IPS-NIHi11 (cell line): ENCODE data around the gene ITIH1.
A peak's percentile ranks its signal among the peaks of the same experiment; 100 is the strongest.

Experiments
- DNase-seq: peaks from one replicate; pipeline ENCODE4 v3.0.0; 2012; ENCODE audit warnings: mixed read lengths, low spot score

The ITIH1 gene

DNA sequence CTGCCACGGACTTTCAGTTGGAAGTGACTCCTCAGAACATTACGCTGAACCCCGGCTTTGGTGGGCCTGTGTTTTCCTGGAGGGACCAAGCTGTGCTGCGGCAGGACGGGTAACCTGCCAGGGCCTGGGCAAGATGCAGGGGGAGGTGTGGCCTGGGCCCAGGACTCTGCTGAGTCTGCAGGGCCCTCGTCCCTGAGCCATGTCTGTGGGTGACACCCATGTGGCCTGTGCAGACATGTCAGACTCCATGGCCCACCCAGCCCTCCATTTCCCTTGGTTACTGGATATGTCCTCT is 12.3 kb downstream of the ITIH1 start:
- DNase-seq: no peak

- no peak for DNase-seq
These were observed 12.9 kb downstream of the ITIH1 start for GRCh38 chr3:52790337-52790736.

GRCh38 chr3:52790741-52791140 is 13.3 kb downstream of the ITIH1 start:
- DNase-seq: no peak

GRCh38 chr3:52791366-52791765 is 14.0 kb downstream of the ITIH1 start:
- DNase-seq: no peak

DNA sequence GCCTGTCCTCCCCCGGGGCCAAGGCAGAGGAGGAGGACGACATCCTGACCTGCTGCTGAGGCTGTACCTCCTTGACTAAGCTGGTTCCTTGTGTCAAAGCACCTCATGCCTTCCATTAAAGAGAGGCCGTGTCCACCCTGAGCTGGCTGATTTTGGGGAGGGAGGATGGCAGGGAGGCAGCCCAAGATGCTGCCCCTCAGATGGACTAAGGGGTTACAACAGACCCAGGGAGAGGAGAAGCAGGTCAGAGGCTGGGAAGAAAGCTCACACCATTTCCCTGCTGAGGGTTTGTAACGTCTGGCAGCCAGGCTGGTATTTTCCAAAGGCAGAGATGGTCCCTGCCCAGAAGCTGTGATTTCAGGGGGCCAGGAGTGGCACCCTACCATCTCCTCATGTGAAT is 14.5 kb downstream of the ITIH1 start:
- DNase-seq: no peak

DNA sequence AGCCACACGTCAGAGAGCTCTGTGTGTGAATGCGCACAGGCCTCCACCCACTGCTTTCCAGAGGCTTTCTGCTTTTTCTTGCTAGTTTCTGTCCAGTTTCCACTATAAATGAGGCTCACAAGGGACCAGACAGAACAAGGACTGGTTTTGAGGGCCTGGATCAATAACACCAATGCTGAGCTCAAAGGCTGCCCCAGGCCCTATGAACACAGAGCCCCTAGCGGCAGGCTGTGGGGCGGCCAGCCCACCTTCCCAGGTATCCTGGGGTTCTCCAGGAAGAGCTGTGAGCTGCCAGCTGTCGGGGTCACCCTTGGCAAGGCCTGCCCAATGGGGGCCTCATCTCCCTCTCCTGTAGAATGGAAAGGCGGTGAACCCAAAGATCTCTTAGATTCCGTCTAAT is 15.0 kb downstream of the ITIH1 start:
- peak; percentile 74 for DNase-seq

GRCh38 chr3:52792961-52793695 is 15.7 kb downstream of the ITIH1 start:
- DNase-seq: no peak

- DNase-seq: no peak
These were observed 16.6 kb downstream of the ITIH1 start for GRCh38 chr3:52793702-52794611.

- DNase-seq: no peak
These were observed 17.3 kb downstream of the ITIH1 start, which contains the start of gene ITIH3 for GRCh38 chr3:52794612-52795099. ITIH3 (plus strand) TSS chr3:52794796; CDS start chr3:52794804, 8 bp downstream.

- DNase-seq: no peak
These were observed 18.0 kb downstream of the ITIH1 start for GRCh38 chr3:52795298-52795900.

DNA sequence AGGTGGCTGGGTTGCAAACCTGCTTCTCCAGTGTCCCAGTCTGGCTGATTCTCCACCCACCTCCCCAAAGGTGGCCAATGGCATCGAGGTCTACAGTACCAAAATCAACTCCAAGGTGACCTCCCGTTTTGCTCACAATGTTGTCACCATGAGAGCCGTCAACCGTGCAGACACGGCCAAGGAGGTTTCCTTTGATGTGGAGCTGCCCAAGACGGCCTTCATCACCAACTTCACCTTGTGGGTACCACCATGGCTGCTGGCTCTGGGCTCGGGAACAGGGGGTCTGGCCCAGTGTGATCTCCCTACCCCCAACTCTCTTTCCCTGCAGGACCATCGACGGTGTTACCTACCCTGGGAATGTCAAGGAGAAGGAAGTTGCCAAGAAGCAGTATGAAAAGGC is 19.0 kb downstream of the ITIH1 start:
- DNase-seq: no peak

DNA sequence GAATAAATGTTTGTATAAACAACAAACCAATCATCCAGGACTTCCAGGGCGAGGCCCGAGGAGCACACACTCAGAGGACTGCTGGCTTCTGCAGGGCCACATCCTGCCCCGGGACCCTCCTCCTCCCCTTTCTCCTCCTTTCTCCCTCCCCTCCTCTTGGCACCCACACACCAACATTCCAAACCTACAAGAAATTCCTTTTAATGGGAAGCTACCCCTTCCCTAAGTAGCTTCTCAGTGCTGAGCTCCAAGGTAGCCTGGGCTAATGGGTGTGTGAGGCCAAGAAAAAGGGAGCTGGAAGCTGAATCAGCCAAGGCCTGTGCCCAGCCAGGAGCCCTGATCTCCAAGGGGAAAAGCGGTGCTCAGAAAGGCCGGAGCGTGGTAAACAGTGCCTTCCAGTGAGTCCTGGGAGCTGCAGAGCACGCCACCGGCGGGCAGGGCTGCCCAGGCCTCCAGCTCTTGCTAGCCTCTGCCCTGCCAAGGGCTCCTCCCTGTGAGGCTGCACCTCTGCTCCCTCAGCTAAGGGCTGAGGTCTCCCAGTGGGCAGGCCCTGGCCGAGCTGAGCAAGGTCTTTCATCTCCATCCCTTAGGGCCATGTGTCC is 21.1 kb downstream of the ITIH1 start:
- no peak for DNase-seq

DNA sequence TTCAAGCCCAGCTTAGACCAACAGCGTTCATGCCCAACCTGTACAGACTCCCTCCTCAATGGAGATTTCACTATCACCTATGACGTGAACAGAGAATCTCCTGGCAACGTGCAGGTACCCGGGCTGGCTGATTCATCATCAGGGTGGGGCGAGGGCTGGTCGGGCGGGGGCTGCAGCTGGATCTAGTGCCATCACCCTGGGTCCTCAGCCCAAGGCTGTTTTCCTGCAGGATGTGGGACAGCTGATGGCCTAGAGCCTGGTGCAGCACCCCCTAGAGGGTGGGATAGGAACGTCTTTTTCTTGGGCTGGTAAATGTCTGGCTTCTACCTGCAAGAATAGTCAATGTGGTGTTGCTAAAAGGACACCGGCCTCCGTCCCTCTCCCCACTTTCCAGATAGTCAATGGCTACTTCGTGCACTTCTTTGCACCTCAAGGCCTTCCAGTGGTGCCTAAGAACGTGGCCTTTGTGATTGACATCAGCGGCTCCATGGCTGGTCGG is 21.6 kb downstream of the ITIH1 start:
- DNase-seq: peak; percentile 91

- no peak for DNase-seq
These were observed 22.7 kb downstream of the ITIH1 start for GRCh38 chr3:52800079-52800478.

- DNase-seq: no peak
These were observed 24.4 kb downstream of the ITIH1 start for GRCh38 chr3:52801839-52802238.

DNA sequence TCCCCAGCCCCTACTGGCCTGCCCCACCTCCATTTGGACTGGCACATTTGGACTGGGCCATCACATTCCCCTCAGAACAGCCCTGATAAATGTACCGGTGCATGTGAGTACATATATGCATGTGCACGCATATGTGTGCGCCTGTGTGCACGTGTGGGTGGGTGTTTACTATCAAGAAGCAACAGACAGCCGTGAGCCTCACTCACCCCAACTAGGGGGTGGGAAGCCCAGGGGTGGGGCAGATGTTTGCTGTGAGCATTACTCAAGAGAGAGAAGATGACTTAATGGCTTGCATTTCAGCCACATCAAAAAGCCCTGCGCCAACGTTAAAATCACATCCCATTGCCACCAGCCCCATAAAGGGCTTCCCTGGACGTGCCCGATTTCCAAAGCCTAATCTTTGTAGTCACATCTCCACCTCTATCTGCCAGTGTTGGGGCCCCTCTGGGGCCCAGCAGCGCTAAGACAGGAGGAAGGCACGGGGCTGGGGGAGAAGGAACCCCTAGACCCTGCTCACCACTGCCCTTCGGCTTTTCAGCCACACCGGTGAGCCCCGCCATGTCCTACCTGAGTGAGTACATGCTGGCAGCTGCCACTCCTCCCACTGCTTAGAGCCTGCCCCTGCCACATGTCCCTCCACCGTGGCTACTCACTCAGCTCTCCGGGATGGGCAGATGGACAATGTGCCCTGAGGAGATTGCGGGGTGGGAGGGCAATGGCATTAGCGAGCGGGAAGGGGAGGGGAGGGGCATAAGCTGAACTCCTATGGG is 28.1 kb downstream of the ITIH1 start:
- no peak for DNase-seq

DNA sequence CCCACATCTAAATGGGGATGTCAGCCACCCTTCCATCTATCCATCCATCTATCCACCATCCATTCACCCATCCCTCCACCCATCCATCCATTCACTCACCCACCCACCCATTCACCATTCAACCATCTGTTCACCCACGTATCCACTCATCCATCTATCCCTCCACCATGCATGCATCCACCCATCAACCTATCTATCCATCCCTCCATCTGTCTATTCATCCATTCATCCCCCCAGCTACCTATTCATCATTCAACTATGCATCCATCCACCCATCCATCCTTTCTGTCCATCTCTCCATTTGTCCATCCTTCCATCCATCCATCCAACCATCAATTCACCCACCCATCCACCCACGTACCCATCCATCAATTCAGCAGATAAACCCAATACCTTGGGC is 31.8 kb downstream of the ITIH1 start:
- no peak for DNase-seq

GRCh38 chr3:52809662-52810377 is 32.4 kb downstream of the ITIH1 start:
- DNase-seq: no peak

- DNase-seq: no peak
These were observed 33.5 kb downstream of the ITIH1 start for GRCh38 chr3:52810923-52811322.

DNA sequence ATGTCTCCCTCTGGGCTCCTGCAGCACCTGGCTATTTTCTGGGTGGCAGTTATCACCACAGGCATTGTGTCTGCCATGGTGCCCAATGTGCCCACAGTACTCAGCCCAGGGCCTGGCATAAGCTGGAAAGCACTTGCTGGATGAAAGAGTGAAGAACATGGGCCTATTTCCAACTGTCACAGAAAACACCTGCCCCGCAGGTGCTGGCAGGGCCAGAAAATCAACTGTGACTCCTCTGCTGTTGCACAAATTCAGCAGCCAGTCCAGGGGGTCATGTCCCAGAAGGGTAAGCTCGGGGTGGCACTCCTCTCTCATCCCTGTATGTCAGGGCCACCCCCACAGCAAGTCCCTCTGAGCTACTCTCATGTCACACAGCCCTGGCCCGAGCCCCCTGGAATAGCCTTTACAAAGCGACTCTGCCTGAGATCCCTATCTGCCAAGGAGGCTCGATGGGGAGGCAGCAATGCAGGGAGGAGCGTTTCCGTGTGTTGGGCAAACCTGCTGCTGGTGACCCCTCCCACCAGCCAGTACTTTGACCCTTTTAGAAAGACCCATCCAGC is 34.1 kb downstream of the ITIH1 start:
- DNase-seq: no peak
